ENCODE data around the gene AGK.

DNA sequence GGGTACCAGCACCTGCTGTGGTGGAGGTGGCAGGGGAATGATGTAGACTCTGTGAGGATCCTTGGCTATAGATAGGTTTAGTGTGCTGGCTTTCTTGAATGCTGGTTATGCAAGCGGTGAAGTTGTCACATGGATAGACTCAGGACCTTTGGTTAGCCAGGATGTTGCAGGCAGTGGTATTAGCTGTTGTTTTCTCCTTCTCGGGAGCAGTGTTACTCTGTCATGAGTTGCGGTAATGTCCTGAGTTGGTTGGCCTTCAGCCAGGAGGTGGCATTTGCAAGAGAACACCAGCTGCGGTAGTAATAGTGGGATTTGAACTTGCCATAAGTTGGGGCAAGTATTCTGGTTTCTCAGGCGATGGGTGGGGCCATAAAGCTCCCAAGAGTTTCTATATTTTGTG is 10.8 kb downstream of the AGK start:
- TF ChIP-seq SUZ12 (IDR thresholded peaks at IDR 0.05; ENCODE audit: extremely low read depth, insufficient read depth, insufficient read length) (no peak), ZNF274 (IDR thresholded peaks at IDR 0.05; ENCODE audit: low read depth, low read length) (no peak)
